ENCODE data around the gene CNGA4.
"Not testable (repeated sequence)": the region's sequence is repeated elsewhere in the genome, so short reads cannot be mapped to it uniquely, and the experiment has no call there.

Gene CNGA4

DNA sequence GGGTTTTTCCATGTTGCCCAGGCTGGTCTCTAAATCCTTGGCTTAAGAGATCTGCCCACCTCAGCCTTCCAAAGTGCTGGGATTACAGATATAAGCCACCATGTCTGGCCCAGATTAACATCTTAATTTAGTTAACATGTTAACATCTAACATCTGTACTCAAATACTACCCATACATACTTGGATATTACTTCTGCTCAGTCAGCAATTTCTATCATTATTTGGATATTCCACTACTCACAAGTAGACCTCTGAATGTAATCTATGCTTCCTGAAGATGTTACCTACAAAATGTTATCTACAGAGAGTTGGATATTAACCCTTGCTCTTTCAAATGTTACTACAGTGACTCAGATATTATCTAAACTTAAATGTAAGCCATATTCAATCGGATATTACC is 24.8 kb downstream of the CNGA4 start:
- no peak for DNase-seq (ENCODE audit: low spot score)

GRCh38 chr11:6268820-6269219 is 29.9 kb downstream of the CNGA4 start:
- DNase-seq (ENCODE audit: low spot score): no peak

DNA sequence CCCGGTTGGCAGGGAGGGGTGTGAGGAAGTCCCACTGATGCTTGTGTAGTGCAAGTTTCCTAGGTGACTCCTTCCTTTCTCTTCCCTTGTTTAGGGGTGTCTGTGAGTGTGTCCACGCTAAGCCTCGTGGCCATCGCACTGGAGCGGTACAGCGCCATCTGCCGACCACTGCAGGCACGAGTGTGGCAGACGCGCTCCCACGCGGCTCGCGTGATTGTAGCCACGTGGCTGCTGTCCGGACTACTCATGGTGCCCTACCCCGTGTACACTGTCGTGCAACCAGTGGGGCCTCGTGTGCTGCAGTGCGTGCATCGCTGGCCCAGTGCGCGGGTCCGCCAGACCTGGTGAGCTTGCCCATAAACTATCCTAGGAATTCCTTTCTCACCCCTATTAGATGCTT is 31.1 kb downstream of the CNGA4 start:
- DNase-seq (ENCODE audit: low spot score): no peak

GRCh38 chr11:6270584-6271246 is 31.8 kb downstream of the CNGA4 start:
- no peak for DNase-seq (ENCODE audit: low spot score)

DNA sequence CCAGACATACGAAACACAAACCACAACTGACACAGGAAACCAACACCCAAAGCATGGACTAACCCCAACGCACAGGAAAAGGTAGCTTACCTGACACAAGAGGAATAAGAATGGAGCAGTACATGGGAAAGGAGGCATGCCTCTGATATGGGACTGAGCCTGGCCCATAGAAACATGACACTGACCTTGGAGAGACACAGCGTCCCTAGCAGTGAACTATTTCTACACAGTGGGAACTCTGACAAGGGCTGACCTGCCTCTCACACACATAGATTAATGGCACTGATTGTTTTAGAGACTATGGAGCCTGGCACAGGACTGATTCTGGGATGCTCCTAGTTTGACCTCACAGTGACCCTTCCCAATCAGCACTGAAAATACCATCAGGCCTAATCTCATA is 32.7 kb downstream of the CNGA4 start:
- no peak for DNase-seq (ENCODE audit: low spot score)

GRCh38 chr11:6273188-6273587 is 34.3 kb downstream of the CNGA4 start:
- no peak for DNase-seq (ENCODE audit: low spot score)

GRCh38 chr11:6280809-6281208 is 41.9 kb downstream of the CNGA4 start:
- not testable (repeated sequence) for DNase-seq (ENCODE audit: low spot score)

DNA sequence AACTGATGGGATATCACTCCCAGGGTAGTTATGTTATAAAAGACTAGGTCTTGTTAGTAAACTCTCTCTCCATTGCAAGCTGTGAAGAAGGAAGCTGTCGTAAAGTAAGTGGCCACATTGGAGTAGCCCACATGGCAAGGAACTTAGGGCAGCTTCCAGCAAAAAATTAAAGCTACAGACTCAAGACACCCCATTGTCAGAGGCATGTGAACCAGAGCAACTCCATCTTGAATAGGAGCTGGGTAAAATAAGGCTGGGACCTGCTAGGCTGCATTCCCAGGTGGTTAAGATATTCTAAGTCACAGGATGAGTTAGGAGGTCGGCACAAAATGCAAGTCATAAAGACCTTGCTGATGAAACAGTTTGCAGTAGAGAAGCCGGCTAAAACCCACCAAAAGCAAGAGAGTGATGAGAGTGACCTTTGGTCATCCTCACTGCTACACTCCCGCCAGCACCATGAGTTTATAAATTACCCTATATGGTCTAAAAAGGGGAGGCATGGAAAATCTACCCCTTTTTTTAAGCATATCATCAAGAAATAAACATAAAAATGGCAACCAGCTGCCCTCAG is 44.6 kb downstream of the CNGA4 start:
- DNase-seq (ENCODE audit: low spot score): no peak

- no peak for DNase-seq (ENCODE audit: low spot score)
Measured at GRCh38 chr11:6284250-6284649, 45.4 kb downstream of the CNGA4 start.

DNA sequence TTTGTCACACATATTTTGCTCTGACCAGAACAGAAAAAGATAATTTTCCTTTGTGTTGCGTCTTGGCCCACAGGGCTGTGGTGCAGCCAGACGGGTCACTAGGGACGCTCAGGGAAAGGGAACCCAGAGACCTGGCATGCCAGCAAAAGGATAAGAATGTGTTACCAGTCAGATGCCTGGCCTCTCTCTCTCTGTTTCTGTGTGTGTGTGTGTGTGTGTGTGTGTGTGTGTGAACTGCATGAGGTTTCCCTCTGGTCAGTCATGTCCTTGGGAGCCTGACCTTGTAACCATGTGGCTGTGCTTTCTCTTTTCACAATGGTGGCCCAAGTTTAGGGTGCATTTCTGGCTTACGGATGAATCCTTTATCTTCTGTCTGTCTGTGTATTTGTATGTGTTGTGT is 46.1 kb downstream of the CNGA4 start:
- no peak for DNase-seq (ENCODE audit: low spot score)
